GM10847 (cell line): ENCODE results near the gene DEF6.

Experiments
- POLR2A ChIP-seq: IDR thresholded peaks from 2 replicates; pipeline ENCODE4 v1.6.1; 2011; ENCODE audit not compliant: insufficient read length; ENCODE audit errors: extremely low read depth

DEF6 gene

DNA sequence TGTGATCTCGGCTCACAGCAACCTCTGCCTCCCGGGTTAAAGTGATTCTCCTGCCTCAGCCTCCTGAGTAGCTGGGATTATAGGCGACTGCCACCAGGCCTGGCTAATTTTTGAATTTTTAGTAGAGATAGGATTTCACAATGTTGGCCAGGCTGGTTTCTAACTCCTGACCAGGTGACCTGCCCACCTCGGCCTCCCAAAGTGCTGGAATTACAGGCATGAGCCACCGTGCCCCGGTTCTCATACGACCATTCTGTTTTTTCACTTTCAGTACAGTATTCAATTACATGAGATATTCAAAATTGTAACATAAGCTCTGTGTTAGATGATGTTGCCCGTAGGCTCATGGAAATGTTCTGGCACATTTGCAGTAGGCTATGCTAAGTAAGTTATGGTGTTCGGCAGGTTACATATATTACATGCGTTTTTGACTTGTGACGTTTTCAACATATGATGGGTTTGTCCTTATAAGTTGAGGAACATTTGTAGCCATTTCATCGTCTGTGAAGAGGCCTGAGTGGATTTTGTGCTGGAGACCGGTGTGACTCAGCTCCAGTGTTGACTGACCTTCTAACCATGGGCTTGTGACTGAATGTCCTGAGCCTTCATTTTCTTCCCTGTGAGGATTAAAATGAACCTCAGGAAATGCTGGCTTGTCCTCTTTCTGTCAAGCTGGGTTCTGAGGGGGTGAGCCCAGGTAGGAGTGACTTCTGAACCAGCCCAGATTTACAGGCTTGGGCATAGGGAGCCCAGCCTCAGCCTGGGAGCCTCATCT, 56.9 kb downstream of the DEF6 start:
- TF ChIP-seq POLR2A: no peak

GRCh38 chr6:35356391-35356790, 58.8 kb downstream of the DEF6 start:
- TF ChIP-seq POLR2A: no peak

DNA sequence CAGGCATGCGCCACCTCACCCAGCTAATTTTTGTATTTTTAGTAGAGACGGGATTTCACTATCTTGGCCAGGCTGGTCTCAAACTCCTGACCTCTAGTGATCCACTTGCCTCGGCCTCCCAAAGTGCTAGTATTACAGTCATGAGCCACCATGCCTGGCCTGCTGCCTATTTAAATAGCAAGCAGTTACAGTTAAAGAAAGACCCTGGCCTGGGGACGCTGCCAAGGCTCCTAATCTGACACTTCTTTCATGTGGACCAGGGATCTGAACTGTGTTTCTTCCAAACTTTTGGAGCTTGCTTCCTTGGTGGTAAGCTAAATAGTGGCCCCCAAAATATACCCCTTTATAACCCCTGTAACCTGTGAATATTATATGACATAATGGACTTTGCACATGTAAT, 60.1 kb downstream of the DEF6 start:
- TF ChIP-seq POLR2A: no peak

GRCh38 chr6:35358086-35358485, 60.5 kb downstream of the DEF6 start:
- TF ChIP-seq POLR2A: no peak

- no peak for TF ChIP-seq POLR2A
Measured at GRCh38 chr6:35359346-35359743, 61.7 kb downstream of the DEF6 start.

DNA sequence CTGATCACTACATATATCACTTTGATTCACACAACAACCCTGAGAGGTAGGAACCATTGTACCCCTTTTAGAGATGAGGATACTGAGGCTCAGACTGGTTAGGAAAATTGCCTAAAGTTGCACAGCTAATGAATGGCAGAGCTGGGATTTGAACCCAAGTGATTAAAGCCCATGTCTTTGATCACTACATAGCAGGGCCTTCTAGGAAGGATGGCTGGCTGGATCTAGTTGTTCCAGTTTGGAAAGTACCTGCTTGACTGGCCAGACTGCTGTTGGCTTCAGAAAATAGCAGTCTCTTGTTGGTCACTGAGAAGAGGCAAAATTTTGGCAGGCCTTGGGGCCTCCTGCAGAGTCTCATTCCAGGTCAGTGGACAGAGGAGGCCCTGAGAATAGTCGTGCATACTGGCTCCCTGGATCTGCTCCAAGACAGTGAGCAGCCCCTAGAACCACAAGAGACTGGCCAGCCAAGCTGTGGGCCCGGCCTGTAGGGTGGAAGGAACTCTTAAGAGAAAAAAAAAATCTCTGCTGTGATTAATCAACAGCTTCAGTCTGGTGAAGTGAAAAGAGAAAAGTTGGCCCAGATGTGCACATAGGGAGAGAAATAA, 62.2 kb downstream of the DEF6 start:
- no peak for TF ChIP-seq POLR2A

DNA sequence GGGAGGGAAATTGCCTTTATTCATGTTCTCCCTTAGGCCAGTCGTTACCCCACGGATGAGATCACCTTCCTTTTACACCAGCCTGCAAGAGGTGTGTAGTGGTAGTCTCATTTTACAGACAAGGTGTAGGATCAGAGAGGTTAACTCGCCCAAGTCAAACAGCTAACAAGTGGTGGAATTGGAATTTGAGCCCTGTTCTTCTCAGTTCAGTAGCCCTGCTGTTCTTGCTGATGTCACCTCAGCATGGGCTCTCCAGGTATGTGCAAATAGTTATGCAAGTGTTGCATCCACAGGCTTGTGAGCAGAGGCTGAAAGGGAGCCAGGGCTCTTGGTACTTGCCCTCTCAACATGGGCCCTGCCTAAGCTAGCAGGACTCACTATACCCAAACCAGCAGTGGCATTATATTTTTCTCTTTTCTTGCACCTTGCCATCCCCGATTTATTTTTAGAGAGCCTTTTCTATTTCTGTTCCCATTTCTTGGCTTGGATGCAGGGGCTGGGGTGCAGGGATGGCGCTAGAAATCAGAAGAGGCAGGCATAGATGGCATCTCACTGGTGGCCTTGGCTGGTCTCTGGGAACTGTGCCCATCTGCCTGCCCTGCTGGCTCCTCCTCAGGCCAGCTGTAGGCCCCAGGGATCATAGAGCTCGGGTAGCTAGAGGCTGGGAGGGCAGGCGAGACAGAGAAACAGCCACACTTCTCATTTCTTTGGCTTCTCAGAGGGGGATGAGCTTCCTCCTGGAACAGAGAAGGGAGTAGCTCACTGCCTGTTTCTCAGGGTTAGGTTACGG, 62.9 kb downstream of the DEF6 start:
- no peak for TF ChIP-seq POLR2A

GRCh38 chr6:35362200-35362599, 64.6 kb downstream of the DEF6 start:
- TF ChIP-seq POLR2A: no peak

DNA sequence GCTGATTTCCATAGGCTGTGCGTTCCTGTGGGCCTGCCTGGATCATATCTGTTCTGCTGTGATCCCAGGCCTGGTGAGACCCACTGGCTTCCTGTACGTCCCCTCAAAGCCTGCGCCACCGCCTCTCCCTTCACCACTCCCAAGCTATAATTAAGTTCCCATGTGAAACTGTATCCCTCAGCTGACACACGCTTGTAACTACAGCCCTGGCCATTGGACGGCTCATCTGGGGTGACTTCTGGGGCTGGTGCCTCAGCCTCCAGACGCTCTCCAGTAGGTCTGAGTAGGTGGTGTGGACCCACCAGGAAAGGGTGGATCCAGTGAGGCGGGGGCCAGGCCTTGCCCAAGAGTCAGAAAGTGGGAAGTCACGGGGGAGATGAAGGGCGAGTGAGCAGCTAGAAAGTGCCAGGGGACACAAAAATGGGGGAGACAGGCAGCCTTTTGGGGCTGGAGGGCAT, 65.7 kb downstream of the DEF6 start:
- no peak for TF ChIP-seq POLR2A

DNA sequence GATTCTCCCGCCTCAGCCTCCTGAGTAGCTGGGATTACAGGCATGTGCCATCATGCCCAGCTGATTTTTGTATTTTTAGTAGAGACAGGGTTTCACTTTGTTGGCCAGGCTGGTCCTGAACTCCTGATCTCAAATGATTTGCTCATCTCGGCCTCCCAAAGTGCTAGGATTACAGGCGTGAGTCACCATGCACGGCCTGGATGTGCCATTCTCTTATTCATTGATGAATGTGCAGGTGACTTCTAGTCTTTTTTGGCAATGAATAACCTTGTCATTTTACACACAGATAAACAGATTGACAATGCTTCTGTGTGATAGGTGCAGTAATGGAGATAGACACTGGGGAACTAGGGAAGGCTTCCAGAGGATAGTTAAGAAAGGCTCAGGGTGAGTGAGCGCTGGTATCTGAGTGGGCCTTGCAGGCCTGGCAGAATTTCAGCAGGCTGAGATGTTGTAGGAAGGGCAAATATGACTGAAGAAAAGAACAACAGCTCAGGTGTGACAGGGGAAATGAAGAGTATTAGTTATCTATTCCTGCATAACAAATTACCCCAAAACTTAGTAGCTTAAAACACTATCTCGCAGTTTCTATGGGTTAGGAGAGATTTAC, 68.1 kb downstream of the DEF6 start:
- TF ChIP-seq POLR2A: no peak

- TF ChIP-seq POLR2A: no peak
Measured at GRCh38 chr6:35366204-35366596, 68.6 kb downstream of the DEF6 start.

GRCh38 chr6:35367646-35368037, 70.0 kb downstream of the DEF6 start:
- no peak for TF ChIP-seq POLR2A

DNA sequence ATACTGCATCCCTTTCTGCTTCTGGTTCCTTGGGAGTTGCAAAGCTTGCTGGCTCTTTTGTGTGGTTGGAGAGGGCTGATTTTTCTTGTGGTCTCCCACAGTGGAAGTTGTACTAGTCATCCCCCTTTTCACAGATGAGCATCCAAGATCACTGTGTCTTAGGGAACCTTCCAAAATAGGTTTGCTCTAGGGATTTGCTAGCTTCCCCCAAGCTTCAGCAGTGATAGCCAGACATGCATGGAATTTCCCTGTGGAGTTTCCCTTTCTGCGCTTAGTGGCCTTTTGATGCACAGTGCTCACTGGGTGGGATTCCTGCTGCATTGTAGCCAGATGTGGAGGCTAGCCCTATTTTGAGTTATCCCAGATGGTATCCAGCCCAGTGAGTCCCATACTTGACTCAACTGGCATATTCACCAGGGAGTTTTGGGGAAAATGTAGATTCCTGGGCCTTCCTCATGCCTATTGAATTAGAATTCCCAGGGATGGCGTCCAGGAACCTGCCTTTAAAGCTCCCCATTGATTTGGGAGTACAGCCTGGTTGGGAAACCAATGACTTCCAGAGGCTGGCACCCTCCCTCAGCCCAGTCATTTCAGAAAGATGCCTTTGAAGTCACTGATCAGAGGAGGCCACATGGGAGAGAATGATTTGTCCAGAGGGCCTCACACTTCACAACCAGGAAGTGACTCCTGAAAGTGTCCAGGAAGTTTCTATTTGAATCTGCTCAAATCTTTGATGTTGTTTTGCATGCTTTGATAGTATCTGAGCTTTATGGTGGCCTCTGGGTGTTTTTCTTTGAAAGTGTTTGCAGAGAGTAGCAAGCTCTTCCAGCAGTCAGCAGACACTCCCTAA, 70.6 kb downstream of the DEF6 start:
- TF ChIP-seq POLR2A: no peak

GRCh38 chr6:35370124-35370741, 72.6 kb downstream of the DEF6 start:
- TF ChIP-seq POLR2A: no peak
